HG02759 (cell line): ENCODE data around the gene WNT7B.

ENCODE experiments used
- ATAC-seq: cut with Tn5 transposase; IDR thresholded peaks from one replicate; pipeline ENCODE4 v1.9.1; 2021; ENCODE audit warnings: mild to moderate bottlenecking, moderate library complexity; ENCODE audit not compliant: unreplicated experiment

Gene WNT7B

DNA sequence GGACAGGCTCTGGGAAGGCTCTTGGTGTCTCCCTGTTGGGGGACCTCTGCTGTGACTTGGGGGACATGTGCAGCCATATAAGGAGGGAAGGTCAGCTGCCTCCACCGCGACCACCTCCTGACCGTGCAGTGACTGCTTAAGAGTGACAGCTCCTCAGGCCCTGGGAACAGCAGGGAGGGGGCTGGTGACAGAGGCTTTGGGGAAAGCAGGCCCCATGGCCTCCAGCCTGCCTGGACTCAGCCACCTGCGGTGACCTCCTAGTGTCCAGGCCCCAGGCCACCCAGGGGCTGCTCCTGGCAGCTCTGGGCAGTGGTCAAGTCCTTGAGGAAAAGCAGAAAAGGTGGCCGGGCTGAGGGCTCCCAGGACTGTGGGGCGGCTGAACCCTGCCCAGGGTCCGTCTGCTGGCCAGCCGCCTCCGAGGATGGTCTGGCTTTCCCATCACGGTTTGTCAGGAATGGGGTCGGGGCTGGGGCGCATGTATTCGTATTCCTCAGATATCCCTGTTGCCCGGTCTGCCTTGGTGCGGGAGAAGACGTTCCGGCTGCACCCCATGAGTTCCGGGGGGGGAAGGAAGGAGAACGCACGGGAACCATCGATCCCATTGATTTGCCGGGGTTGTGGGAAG, 96.8 kb downstream of the WNT7B start:
- ATAC-seq: no peak

DNA sequence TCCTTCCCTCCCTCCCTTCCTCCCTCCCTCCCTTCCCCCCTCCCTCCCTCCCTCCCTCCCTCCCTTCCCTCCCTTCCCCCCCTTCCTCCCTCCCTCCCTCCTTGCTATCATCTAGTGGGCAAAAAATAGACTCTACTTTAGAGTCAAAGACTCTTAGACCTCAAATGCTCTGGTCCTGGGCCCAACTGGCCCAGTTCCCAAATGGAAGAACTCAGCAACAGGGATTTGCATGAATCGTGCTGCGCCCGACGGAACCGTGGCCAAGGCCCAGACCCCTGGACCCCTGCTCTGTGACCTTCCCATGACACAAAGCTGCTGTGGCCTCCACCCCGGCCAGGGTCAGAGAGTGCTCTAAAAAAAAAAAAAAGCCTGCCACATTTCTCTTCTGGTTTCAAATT, 97.4 kb downstream of the WNT7B start:
- no peak for ATAC-seq

DNA sequence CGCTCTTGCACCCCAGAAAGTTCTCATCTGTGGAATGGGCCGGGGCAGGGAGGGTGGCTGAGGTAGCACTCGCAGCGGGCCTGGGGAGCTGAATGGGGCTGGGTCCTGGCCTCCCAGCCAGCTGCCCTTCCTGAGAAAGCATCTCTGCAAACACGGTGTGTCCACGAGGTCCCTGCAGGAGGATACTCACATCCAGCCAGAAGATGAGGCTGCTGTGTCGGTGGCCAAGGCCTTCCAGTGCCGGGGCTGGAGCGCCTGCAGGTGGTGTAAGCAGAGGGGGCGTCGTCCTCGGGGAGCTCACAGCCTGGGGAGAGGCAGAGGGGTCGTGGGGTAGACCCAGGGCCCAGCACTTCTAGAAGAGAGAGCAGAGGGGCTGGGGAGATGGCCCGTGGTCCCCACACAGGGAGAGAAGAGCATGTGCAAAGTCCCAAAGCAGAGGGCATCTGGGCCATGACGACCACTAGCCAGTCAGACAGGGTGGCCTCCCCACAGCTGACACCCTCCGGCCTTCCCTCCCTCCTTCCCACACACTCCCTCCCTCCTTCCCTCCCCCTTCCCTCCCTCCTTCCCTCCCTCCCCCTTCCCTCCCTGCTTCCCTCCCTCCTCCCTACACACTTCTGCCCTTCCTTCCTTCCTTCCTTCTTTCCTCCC, 97.9 kb downstream of the WNT7B start:
- ATAC-seq: no peak

DNA sequence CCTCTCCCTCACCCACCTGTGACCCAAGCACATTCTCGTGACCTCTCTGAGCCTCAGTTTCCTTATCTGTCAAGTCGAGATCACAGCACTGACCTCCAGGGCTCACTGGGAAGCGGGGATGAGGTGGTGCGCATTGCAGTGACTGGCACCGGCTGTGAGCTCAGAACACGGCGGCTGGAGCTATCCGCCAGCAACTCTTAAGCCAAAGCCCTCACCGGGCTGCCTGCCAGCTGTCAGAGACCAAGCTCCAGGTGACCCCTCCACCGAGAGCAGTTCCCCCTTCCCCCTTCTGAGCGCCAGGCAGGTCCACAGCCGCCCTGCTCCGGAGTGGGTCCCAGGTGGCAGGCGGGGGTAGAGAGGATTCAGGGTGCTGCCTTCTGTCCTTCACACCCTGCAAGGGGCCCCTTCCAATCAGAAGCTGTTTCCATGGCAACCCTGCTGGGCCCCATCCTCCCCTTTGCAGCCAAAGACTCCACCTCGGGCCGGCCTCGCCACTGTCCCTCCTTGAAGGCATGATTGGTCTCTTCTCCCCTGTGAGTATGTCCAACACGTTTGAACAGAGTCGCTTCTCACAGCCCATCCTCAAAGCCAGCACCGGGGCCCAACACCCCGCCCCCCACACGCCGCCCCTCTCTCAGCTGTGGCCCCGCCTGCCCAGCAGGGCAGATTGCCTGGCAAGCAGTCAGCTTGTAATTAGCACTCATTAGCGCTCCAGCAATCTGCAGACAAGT, 98.7 kb downstream of the WNT7B start:
- ATAC-seq: no peak

DNA sequence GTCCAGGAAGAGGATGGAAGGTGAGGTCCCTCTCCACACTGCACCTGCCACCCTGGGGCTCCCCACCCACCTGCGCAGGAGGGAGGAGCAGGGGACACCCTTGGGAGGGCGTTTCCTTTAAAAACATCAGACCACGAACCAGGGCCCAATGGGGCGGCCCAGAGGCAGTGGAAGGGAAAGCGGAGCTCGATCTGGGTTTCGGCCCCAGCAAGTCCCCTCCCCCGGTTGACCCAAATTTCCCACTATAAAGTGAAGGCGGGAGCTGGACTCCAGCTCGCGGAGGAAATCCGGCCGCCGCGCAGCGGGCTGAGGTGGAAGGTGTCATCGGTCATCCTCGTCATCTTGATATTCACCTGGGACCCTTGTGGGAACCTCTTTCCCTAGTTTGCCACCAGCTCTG, 99.3 kb downstream of the WNT7B start:
- no peak for ATAC-seq

DNA sequence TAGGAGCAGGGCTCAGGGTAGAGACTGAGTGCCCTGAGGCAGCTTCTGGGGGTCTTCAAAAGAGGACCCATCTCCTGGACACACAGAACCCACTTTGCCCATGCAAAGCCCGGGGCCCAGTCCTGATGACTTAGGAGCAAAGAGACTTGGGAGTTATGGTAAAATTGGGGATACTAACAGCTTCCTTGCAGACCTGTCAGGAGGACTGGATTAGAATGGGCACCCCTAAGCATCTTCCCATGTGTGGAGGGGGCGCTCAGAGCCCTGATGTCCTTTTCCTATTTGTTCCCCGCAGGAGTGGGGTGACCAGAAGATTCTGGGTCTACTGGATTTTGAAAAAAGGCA, 100.0 kb downstream of the WNT7B start:
- no peak for ATAC-seq

DNA sequence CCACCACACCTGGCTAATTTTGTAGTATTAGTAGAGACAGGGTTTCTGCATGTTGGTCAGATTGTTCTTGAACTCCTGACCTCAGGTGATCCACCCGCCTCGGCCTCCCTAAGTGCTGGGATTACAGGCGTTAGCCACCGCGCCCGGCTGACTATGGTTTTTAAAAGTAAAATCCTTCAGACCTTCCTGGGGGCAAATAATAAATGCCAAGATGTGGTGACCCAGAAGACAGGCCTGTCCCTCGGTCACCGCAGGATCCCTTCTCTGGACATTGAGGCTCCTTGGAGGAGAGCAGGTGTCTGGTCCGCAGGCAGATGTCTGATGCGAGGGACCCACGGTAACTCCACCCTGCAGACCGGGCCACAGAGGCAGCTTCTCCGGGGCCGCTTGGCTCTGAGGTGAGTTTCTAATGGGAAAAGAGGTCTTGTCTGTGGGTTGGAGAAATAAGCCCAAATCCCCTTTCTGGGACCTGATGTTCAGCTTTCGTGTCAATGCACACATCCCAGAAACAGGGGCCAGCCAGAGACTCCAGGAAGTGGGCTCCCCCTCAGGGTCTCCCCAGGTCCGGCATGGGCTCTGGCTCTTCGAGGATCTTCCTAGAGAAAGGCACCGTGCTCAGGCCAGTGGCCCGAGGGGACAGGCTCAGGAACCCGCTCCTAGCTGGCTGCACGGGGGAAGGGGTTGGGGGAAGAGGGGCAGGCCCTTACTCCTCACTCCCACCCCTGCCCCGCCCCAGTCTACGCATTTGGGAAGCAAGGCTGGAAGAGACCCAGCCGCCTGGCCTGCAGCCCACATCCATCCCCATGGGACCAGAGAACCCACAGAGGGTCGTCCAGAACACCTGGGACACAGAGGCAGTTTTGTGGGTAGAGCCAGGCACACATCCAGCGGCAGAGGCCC, 100.6 kb downstream of the WNT7B start:
- ATAC-seq: no peak

DNA sequence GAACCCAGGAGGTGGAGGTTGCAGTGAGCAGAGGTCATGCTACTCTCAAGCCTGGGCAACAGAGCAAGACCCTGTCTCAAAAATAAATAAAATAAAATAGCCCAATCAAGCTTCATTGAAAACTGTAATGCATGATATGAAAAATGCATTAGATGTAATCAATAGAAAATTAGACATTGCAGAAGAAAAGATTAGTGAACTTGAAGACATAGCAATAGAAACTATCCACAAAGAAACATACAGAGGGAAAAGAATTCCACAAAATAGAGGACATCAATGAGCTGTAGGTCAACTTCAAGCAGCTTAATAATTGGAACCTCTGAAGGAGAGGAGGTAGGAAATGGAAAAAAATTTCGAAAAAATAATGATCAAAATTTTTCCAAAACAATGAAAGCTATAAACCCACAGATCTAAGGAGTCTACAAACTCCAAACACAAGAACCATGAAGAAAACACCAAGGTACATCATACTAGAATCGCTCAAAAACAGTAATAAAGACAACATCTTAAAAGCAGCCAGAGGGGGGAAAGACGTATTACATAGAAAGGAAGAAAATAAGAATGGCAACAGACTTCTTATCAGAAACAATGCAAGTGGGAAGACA, 104.2 kb downstream of the WNT7B start:
- no peak for ATAC-seq

DNA sequence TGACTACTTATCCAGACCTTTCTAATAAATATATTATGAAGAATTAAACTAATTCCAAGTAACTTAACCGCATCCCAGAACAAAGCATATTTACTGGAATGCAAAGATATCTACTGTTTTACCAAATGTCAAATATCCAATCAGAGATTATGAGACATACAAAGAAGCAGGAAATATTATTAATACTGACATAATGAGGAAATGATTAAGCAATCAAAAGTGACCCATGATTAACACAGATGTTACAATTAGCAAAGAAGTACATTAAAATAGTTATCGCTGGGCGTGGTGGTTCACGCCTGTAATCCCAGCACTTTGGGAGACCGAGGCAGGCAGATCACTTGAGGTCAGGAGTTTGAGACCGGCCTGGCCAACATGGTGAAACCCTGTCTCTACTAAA, 105.2 kb downstream of the WNT7B start:
- ATAC-seq: no peak
